ENCODE results near the gene NPHS1.
"Not testable (repeated sequence)": the region's sequence is repeated elsewhere in the genome, so short reads cannot be mapped to it uniquely, and the experiment has no call there.

NPHS1 gene, protein sequence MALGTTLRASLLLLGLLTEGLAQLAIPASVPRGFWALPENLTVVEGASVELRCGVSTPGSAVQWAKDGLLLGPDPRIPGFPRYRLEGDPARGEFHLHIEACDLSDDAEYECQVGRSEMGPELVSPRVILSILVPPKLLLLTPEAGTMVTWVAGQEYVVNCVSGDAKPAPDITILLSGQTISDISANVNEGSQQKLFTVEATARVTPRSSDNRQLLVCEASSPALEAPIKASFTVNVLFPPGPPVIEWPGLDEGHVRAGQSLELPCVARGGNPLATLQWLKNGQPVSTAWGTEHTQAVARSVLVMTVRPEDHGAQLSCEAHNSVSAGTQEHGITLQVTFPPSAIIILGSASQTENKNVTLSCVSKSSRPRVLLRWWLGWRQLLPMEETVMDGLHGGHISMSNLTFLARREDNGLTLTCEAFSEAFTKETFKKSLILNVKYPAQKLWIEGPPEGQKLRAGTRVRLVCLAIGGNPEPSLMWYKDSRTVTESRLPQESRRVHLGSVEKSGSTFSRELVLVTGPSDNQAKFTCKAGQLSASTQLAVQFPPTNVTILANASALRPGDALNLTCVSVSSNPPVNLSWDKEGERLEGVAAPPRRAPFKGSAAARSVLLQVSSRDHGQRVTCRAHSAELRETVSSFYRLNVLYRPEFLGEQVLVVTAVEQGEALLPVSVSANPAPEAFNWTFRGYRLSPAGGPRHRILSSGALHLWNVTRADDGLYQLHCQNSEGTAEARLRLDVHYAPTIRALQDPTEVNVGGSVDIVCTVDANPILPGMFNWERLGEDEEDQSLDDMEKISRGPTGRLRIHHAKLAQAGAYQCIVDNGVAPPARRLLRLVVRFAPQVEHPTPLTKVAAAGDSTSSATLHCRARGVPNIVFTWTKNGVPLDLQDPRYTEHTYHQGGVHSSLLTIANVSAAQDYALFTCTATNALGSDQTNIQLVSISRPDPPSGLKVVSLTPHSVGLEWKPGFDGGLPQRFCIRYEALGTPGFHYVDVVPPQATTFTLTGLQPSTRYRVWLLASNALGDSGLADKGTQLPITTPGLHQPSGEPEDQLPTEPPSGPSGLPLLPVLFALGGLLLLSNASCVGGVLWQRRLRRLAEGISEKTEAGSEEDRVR (N-terminal part only)

DNA sequence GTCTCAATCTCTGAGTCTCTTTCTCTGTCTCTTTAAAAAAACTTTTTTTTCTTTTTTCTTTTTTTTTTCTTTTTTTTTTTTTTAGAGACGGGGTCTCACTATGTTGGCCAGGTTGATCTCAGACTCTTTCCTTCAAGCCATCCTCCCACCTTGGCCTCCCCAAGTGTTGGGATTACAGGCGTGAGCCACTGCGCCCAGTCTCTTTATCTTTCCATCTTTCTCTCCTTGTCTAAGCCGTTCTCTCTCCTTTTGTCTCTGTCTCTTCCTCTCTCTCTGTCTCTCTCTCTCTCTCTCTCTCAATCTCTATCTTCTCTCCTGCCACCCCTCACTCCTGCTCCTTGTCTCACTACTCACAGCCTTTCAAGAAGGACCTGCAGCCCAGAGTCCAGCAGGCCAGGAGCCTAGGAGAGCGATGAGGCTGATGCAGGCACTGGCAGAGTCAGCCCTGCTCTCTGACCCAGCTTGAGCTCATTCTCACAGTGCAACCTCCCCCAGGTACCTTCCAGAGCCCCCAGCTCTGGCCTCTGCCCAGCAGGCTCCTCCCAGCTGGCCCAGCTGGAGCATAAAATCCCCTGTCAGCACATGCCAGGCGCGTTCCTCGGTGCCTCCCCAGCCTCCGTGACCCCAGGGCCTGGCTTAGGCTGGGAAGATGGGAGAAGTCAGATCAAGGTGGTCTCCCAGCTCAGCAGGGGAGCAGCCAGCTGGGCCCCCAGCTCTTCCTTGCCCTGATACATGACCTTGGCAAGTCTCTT is at the start of gene NPHS1:
TSS of gene NPHS1 (minus strand) at position 476 of the 752 bp plus-strand sequence. CDS start 667 bp downstream, outside the sequence.
- DNase-seq, result no peak

GRCh38 chr19:35901055-35901644 is 48.8 kb upstream of the NPHS1 start:
- DNase-seq, result no peak

GRCh38 chr19:35899547-35900214 is 47.4 kb upstream of the NPHS1 start:
- peak; percentile 88 to 91 for DNase-seq

DNA sequence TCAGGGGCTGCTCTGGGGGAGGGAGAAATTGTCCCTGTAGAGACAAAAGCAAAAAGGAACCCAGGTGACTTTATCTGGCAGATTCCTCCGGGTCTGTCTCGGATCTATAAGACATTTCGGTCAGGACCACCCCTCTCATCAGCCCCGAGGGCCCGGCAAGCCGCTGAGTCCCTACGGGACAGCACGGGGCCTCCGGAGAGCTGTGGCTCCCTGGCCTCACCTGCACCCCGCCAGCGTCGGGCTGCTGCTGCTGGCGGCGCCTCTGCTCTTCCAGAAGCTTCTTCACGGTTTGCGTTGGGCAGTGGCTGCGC is 46.1 kb upstream of the NPHS1 start:
- no peak for DNase-seq

GRCh38 chr19:35897706-35898451 is 45.6 kb upstream of the NPHS1 start:
- no peak for DNase-seq

- DNase-seq, result no peak
Observed at GRCh38 chr19:35896643-35897040, 44.3 kb upstream of the NPHS1 start.

DNA sequence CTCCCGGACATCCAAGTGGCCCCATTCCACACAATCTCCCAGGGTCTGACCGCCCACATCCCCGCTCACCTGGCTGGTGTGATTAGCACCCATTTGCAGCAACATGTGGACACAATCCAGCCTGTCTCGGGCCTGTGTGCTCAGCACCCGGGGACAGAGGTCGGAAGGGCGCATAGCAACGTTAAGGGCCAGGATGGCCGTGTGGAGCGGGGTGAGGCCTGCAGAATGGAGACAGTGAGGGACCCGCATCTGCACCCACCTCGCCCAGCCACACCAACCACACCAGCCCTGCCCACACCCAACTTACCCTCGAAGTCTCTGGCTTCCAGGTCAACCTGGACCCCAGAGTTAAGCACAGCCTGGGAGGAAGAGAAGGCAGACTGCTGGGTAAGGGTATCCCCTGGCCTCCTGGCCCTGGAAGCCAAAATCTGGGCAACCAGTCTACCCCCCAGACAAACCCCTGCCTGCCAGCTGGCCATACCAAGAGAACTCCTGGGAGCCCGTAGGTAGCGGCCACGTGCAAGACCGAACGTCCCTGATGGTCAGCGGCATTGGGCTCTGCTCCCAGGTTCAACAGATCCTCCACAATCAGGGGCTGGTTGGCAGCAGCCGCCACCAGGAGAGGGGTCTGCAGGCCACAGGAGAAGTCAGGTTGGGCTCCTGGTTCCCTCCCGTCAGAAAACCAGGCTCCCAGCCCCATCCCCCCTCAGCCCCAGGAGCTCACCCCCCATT is 43.8 kb upstream of the NPHS1 start:
- DNase-seq, result no peak

DNA sequence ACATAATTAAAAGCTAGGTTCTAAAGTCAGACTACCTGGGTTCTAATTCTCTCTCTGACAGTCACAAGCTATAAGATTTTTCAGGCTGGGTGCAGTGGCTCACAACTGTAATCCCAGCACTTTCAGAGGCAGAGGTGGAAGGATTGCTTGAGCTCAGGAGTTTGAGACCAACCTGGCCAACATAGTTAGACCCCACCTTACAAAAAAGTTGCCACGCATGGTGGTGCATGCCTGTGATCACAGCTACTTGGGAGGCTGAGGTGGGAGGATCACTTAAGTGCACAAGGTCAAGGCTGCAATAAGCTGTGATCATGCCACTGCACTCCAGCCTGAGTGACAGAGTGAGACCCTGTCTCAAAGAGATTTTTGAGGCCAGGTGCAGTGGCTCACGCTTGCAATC is 42.0 kb upstream of the NPHS1 start:
- DNase-seq, result no peak

DNA sequence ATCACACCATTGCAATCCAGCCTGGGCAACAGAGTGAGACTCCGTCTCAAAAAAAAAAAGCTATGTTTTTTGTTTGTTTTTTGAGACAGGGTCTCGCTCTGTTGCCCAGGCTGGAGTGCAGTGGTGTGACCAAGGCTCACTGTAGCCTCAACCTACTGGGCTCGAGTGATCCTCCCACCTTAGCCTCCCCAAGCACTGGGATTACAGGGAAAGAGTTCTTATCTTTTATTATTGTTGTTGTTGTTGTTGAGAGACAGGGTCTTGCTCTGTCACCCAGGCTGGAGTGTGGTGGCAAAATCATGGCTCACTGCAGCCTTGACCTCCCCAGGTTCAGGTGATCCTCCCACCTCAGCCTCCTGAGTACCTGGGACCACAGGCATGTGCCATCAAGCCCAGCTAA is 39.5 kb upstream of the NPHS1 start:
- not testable (repeated sequence) for DNase-seq

DNA sequence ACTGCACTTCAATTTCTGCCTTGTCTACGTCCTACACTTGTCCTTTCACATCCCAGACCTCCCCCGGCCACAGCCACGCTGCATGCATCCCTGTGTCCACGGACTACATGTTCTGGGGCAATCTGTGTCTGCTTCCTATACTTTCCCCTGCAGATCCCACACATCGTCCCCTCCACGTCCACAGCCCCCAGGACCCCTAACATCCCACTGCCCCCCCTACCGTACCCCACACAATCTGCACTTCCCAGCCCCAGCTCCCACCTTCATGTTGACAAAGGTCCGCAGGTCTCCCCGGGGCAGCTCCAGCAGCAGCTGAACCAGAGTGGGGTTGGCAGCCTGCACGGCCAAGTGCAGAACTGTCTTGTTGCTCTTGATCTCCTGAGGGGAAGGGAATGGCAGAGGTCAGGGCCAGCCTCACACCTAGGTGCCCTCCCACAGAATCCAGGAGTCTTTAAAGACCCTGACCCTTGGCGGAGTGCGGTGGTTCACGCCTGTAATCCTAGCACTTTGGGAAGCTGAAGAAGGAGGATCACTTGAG is 37.9 kb upstream of the NPHS1 start:
- DNase-seq, result no peak

DNA sequence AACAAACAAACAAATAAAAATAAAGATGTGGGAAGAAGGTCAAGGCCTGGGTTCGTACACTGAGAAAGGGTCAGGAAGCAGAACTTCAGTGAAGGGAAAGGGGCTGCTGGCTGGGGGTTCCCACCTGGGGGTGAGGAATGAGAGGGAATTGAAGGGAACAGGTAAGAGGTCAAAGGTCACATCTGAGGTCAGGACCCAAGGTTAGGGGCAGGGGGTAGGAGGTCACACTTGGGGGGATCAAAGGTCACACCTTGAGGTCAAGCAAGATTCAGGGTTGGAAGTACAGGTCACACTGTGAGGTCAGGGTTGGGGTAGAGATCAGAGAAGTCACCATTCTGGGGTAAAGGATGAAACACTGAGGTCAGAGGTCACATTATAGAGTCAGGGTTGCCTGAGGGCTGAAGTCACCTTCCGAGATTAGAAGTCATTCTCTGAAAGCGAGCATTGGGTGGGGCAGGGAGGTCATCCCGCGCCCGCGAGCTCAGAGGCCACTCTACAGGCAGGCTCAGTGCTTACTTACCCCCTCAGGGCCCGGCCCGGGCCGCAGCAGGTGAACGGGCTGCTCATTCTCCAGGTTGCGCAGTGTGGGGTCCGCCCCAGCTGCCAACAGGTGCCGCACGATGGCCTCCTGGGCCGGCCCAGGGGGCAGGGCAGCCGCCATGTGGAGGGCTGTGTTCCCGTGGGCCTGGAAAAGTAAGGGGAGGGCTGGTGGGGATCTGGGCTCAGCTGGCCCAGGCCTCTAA is 37.2 kb upstream of the NPHS1 start:
- DNase-seq, result no peak

DNA sequence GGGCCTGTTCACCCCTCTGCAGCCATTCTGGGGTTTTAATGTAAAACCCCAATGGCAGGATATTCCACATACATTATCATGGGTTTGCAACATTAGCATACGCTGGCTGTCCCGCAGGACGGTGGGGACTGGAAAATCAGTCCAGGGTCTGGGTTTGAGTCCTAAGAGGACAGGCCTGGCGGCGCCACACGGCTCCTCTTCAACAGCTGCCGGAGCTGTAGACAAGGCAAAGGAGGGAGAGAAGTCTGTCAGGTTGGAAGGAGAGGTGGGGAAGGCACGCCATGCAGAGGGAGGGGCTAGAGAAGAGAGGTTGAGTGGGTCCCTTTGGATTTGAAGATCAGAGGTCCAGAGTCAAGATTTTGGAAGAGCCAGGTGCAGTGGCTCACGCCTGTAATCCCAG is 36.1 kb upstream of the NPHS1 start:
- no peak for DNase-seq

- DNase-seq, result no peak
Observed at GRCh38 chr19:35887197-35887596, 34.9 kb upstream of the NPHS1 start.

- no peak for DNase-seq
Observed at GRCh38 chr19:35885904-35886303, 33.6 kb upstream of the NPHS1 start.

GRCh38 chr19:35885225-35885738 is 33.0 kb upstream of the NPHS1 start:
- no peak for DNase-seq

- no peak for DNase-seq
Observed at GRCh38 chr19:35883882-35884281, 31.6 kb upstream of the NPHS1 start.

GRCh38 chr19:35882114-35882832 is 30.0 kb upstream of the NPHS1 start:
- peak; percentile 53 to 85 for DNase-seq

GRCh38 chr19:35879770-35880317 is 27.5 kb upstream of the NPHS1 start:
- peak; percentile 72 to 77 for DNase-seq

Measured in CD4-positive, alpha-beta T cell treated with Interferon alpha-2 for 1 hour (primary cell).